Measurements from ENCODE around the gene SLC44A3.

The SLC44A3 gene

GRCh38 chr1:94878329-94878728 lies 58.2 kb downstream of the SLC44A3 start:
- DNase-seq = no peak

- peak; percentile 14 for DNase-seq
Observed at GRCh38 chr1:94883691-94884090, 63.5 kb downstream of the SLC44A3 start.

GRCh38 chr1:94884106-94884505 lies 63.9 kb downstream of the SLC44A3 start:
- DNase-seq = no peak

GRCh38 chr1:94884507-94884906 lies 64.3 kb downstream of the SLC44A3 start:
- DNase-seq = no peak

GRCh38 chr1:94886361-94886760 lies 66.2 kb downstream of the SLC44A3 start:
- DNase-seq = no peak

GRCh38 chr1:94887106-94887505 lies 66.9 kb downstream of the SLC44A3 start:
- DNase-seq = no peak

- no peak for DNase-seq
Observed at GRCh38 chr1:94887603-94888171, 67.5 kb downstream of the SLC44A3 start.

GRCh38 chr1:94888201-94888600 lies 68.0 kb downstream of the SLC44A3 start:
- no peak for DNase-seq

GRCh38 chr1:94892604-94893254 lies 72.6 kb downstream of the SLC44A3 start:
- no peak for DNase-seq

GRCh38 chr1:94894630-94895029 lies 74.5 kb downstream of the SLC44A3 start:
- DNase-seq = no peak

- no peak for DNase-seq
Observed at GRCh38 chr1:94895518-94895917, 75.4 kb downstream of the SLC44A3 start.

- no peak for DNase-seq
Observed at GRCh38 chr1:94898491-94899385, 78.6 kb downstream of the SLC44A3 start.

GRCh38 chr1:94899756-94900155 lies 79.6 kb downstream of the SLC44A3 start:
- no peak for DNase-seq

GRCh38 chr1:94901841-94902240 lies 81.7 kb downstream of the SLC44A3 start:
- DNase-seq = no peak

GRCh38 chr1:94903280-94904009 lies 83.3 kb downstream of the SLC44A3 start:
- DNase-seq = no peak

- no peak for DNase-seq
Observed at GRCh38 chr1:94905207-94905606, 85.0 kb downstream of the SLC44A3 start.

- DNase-seq = no peak
Observed at GRCh38 chr1:94906382-94906781, 86.2 kb downstream of the SLC44A3 start.

- DNase-seq = no peak
Observed at GRCh38 chr1:94907136-94907535, 87.0 kb downstream of the SLC44A3 start.

GRCh38 chr1:94908190-94908589 lies 88.0 kb downstream of the SLC44A3 start:
- DNase-seq = no peak

- no peak for DNase-seq
Observed at GRCh38 chr1:94908965-94909364, 88.8 kb downstream of the SLC44A3 start.

- no peak for DNase-seq
Observed at GRCh38 chr1:94909486-94909885, 89.3 kb downstream of the SLC44A3 start.

- no peak for DNase-seq
Observed at GRCh38 chr1:94912263-94913184, 92.4 kb downstream of the SLC44A3 start.
